SK-N-MC (cell line): ENCODE data around the gene ACYP1.

Experiments used
- DNase-seq: peaks from one replicate; pipeline ENCODE4 v3.0.0-alpha.2; 2011; ENCODE audit warnings: low read depth, low spot score
- H3K27ac ChIP-seq: fragments of 200-600 bp; sonication (generic); 2 replicates; pipeline ENCODE4 v1.5.1; 2016; ENCODE audit warnings: mixed run types
- H3K36me3 ChIP-seq: fragments of 200-600 bp; sonication (generic); 2 replicates; pipeline ENCODE4 v1.6.1; 2017; ENCODE audit warnings: antibody characterized with exemption, low read length, mixed read lengths; ENCODE audit not compliant: insufficient read depth
- H3K4me3 ChIP-seq: fragments of 200-600 bp; sonication (generic); 2 replicates; pipeline ENCODE4 v1.5.1; 2016
- H3K9ac ChIP-seq: fragments of 200-600 bp; sonication (generic); 2 replicates; pipeline ENCODE4 v1.8.0; 2017; ENCODE audit warnings: mixed run types, mixed read lengths; ENCODE audit not compliant: insufficient read length
- H3K9me3 ChIP-seq: fragments of 200-600 bp; sonication (generic); 2 replicates; pipeline ENCODE4 v1.6.1; 2017; ENCODE audit warnings: low read depth, mild to moderate bottlenecking, antibody characterized with exemption, low read length, moderate library complexity, mixed read lengths
- EZH2 ChIP-seq: fragments of 200-600 bp; sonication (generic); IDR thresholded peaks from one replicate; pipeline ENCODE4 v1.6.1; 2017; ENCODE audit warnings: antibody characterized with exemption
- FOXP2 ChIP-seq: optimal IDR thresholded peaks from 2 replicates; pipeline ENCODE3; 2011; ENCODE audit warnings: mild to moderate bottlenecking, moderate library complexity; ENCODE audit not compliant: insufficient read depth; ENCODE audit errors: extremely low read length, control extremely low read depth
- POLR2AphosphoS5 ChIP-seq: IDR thresholded peaks from 2 replicates; pipeline ENCODE4 v1.6.1; 2012; ENCODE audit warnings: mild to moderate bottlenecking, low read depth, low read length, borderline replicate concordance

Gene ACYP1

GRCh38 chr14:75003250-75004027, 60.4 kb downstream of the ACYP1 start:
- no peak for DNase-seq
- Histone ChIP-seq H3K4me3 (peak overlapping the region; percentile 93), H3K36me3 (peaks cover 42% of the 10 kb centered on the region), H3K27ac (no peak overlapping the region), H3K9me3 (no peaks in the 10 kb centered on the region), H3K9ac (peak overlapping the region; percentile 83)
- TF ChIP-seq POLR2AphosphoS5 (no peak), EZH2 (no peak), FOXP2 (no peak)
